Endothelial cell of umbilical vein (primary cell): ENCODE measurements around the gene HEATR1. TPM values are rescaled to one million over a fixed set of nuclear protein-coding genes. Genes with fewer than 3 reads are reported as not detected.

ENCODE experiments used
- BruUV-seq: library from RNA; stranded (reverse); fragments of 400-500 nt; replicated peaks from 2 replicates; lab custom pipeline; 2021; lab: Mats Ljungman, UMichigan
- CTCF ChIA-PET: fragments of 300-600, 350-600 bp; sonication (Branson Sonifier 250); formaldehyde crosslinking; loops from one replicate; lab custom pipeline; 2021; ENCODE audit warnings: antibody characterized with exemption, inconsistent platforms; lab: Charles Lee
- POLR2A ChIA-PET: fragments of 300-600, 350-600 bp; sonication (Branson Sonifier 250); formaldehyde crosslinking; loops from one replicate; lab custom pipeline; 2021; ENCODE audit warnings: antibody characterized with exemption, inconsistent platforms; lab: Charles Lee
- DNase-seq: peaks from one replicate; pipeline ENCODE4 v3.0.0-alpha.2; 2011; ENCODE audit warnings: low read depth, low spot score
- FAIRE-seq: peaks from 2 replicates; lab custom pipeline; 2011; peaks lifted over from hg19 to GRCh38; lab: Jason Lieb, UNC
- H2AFZ ChIP-seq: 2 replicates; pipeline ENCODE4 v1.6.0; 2012; ENCODE audit warnings: low read depth, low read length, control low read depth, inconsistent platforms
- H3K27ac ChIP-seq: 2 replicates; pipeline ENCODE4 v1.5.1; 2011; ENCODE audit warnings: low read depth, mild to moderate bottlenecking, control low read depth, low read length, moderate library complexity; ENCODE audit not compliant: insufficient read depth
- H3K27me3 ChIP-seq, 2 experiments: 2 replicates each; pipeline versions ENCODE4 v1.6.0 to v1.6.1; 2011; ENCODE audit warnings: low read length in 2 of 2, mixed read lengths in 1 of 2; ENCODE audit not compliant: control insufficient read depth in 2 of 2, insufficient read depth in 2 of 2
- H3K36me3 ChIP-seq, 2 experiments: 2 replicates in 1 of 2; 3 replicates in 1 of 2; pipeline ENCODE4 v1.5.1; 2011; ENCODE audit warnings: low read length in 2 of 2, mild to moderate bottlenecking in 1 of 2, moderate library complexity in 1 of 2; ENCODE audit not compliant: control insufficient read depth in 2 of 2, insufficient read depth in 2 of 2; ENCODE audit errors: extremely low read depth in 1 of 2
- H3K4me1 ChIP-seq: 3 replicates; pipeline ENCODE4 v1.5.1; 2011; ENCODE audit warnings: mild to moderate bottlenecking, low read length; ENCODE audit not compliant: control insufficient read depth, insufficient read depth; ENCODE audit errors: extremely low read depth
- H3K4me2 ChIP-seq: 2 replicates; pipeline ENCODE4 v1.6.1; 2011; ENCODE audit warnings: low read length, control low read depth, mixed read lengths; ENCODE audit not compliant: insufficient read depth
- H3K4me3 ChIP-seq, 3 experiments: fragments of 200-600 bp in 1 of 3; sonication (generic), shearing (Covaris generic) in 1 of 3; replicated peaks in 1 of 3; 2 replicates each; pipeline ENCODE4 v1.5.1; 2011 to 2016; ENCODE audit warnings: control low read depth in 3 of 3, low read length in 3 of 3, mild to moderate bottlenecking in 2 of 3, inconsistent platforms in 1 of 3, low read depth in 1 of 3, moderate library complexity in 1 of 3; ENCODE audit not compliant: insufficient read depth in 1 of 3
- H3K79me2 ChIP-seq: 2 replicates; pipeline ENCODE4 v1.6.0; 2012; ENCODE audit warnings: low read length, inconsistent platforms; ENCODE audit not compliant: control insufficient read depth, insufficient read depth
- H3K9ac ChIP-seq: replicated peaks from 2 replicates; pipeline ENCODE3; 2011; ENCODE audit warnings: low read length, control low read depth; ENCODE audit not compliant: insufficient read depth; ENCODE audit errors: extremely low read depth
- H3K9me1 ChIP-seq: replicated peaks from 3 replicates; pipeline ENCODE4 v1.6.0; 2011; ENCODE audit warnings: mild to moderate bottlenecking, low read length; ENCODE audit not compliant: control insufficient read depth, insufficient read depth; ENCODE audit errors: extremely low read depth
- H3K9me3 ChIP-seq: replicated peaks from 2 replicates; pipeline ENCODE4 v1.5.1; 2012; ENCODE audit warnings: low read length, inconsistent platforms; ENCODE audit not compliant: control insufficient read depth, insufficient read depth
- H4K20me1 ChIP-seq: replicated peaks from 2 replicates; pipeline ENCODE3; 2011; ENCODE audit warnings: mild to moderate bottlenecking, low read length; ENCODE audit not compliant: control insufficient read depth, insufficient read depth; ENCODE audit errors: extremely low read depth
- EZH2 ChIP-seq: IDR thresholded peaks from 2 replicates; pipeline ENCODE4 v1.6.1; 2012; ENCODE audit warnings: borderline replicate concordance, low read depth, mild to moderate bottlenecking, moderate library complexity, low read length, inconsistent platforms; ENCODE audit not compliant: severe bottlenecking
- FOS ChIP-seq: IDR thresholded peaks from 2 replicates; pipeline ENCODE4 v1.6.1; 2011; ENCODE audit warnings: mild to moderate bottlenecking, low read length, moderate library complexity, borderline replicate concordance; ENCODE audit not compliant: insufficient read depth
- GATA2 ChIP-seq: IDR thresholded peaks from 2 replicates; pipeline ENCODE4 v1.7.0; 2011; ENCODE audit warnings: low read depth, mild to moderate bottlenecking, moderate library complexity, mixed read lengths, low read length; ENCODE audit not compliant: insufficient read length, insufficient read depth
- JUN ChIP-seq: IDR thresholded peaks from 2 replicates; pipeline ENCODE4 v1.6.1; 2011; ENCODE audit warnings: borderline replicate concordance, low read depth; ENCODE audit not compliant: insufficient read length, insufficient read depth
- MYC ChIP-seq: IDR thresholded peaks from one replicate; pipeline ENCODE4 v1.6.1; 2011; ENCODE audit warnings: mild to moderate bottlenecking, low read depth, low read length
- POLR2A ChIP-seq: IDR thresholded peaks from 2 replicates; pipeline ENCODE4 v1.6.1; 2012; ENCODE audit warnings: low read depth, mild to moderate bottlenecking, control low read depth, low read length
- POLR2AphosphoS5 ChIP-seq: IDR thresholded peaks from 2 replicates; pipeline ENCODE4 v1.6.1; 2012; ENCODE audit warnings: low read depth, mild to moderate bottlenecking, control low read depth, low read length, moderate library complexity; ENCODE audit not compliant: insufficient read depth
- dilution Hi-C: fragments of 300-500 bp; cut with MboI; formaldehyde crosslinking; loops from one replicate; pipeline ENCODE4 v1.15.0; 2019; ENCODE audit warnings: low sequenced_read_pairs; ENCODE audit not compliant: extremely low pct_ligation_motif_present
- intact Hi-C: fragments of 100-400 bp; cut with micrococcal nuclease; formaldehyde crosslinking; loops from one replicate; pipeline ENCODE4 v1.10.0; 2022
- polyA plus RNA-seq, 4 experiments: library from polyadenylated mRNA; depleted of rRNA in 3 of 4; stranded (reverse) in 3 of 4; unstranded in 1 of 4; fragments of >200 nt; gene quantifications; 2 replicates each; pipeline versions ENCODE4 v1.2.1 to v1.2.3, GENCODE V29; 2011 to 2012; ENCODE audit warnings: missing spikeins in 1 of 4
- total RNA-seq: library from RNA; stranded (reverse); gene quantifications from 2 replicates; pipeline ENCODE4 v1.2.3, GENCODE V29; 2021
- TF ChIP-seq, protein P1 (sequence below), 2 donors: IDR thresholded peaks; 1 replicate in 1 of 2; 2 replicates in 1 of 2; pipeline ENCODE4 v1.5.1; 2011; ENCODE audit warnings: low read length in 2 of 2, mild to moderate bottlenecking in 2 of 2, moderate library complexity in 2 of 2, control low read depth in 1 of 2, inconsistent platforms in 1 of 2, low read depth in 1 of 2; ENCODE audit not compliant: insufficient read depth in 1 of 2; ENCODE audit errors: extremely low read depth in 1 of 2
- TF ChIP-seq, protein P2 (sequence below): IDR thresholded peaks from 2 replicates; pipeline ENCODE4 v1.6.1; 2011; ENCODE audit not compliant: insufficient read depth, insufficient read length

Gene HEATR1
- total and polyA plus RNA-seq, 2 donors (not counting 3 experiments of a cell fraction or from before 2014, with no cell fraction given): 8.4 to 62.0 TPM

- no peak for FAIRE-seq
- dilution Hi-C loops: no loop called here
Observed at GRCh38 chr1:236545621-236546169, 58.6 kb downstream of the HEATR1 start.

GRCh38 chr1:236543065-236543669 is 61.1 kb downstream of the HEATR1 start:
- ChIA-PET CTCF (no interaction called here), POLR2A (no interaction called here)
- Histone ChIP-seq H3K36me3 (peaks cover 18 to 59% of the 10 kb centered on the region in 2 experiments), H3K9me3 (no peaks in the 10 kb centered on the region), H3K27ac (no peak overlapping the region), H4K20me1 (no peaks in the 10 kb centered on the region), H3K9me1 (no peaks in the 10 kb centered on the region), H3K4me2 (no peak overlapping the region), H3K79me2 (no peaks in the 10 kb centered on the region), H3K27me3 (no peaks in the 10 kb centered on the region), H3K4me1 (no peaks in the 10 kb centered on the region), H3K4me3 (no peak overlapping the region), H2AFZ (no peak overlapping the region), H3K9ac (no peak overlapping the region)
- dilution Hi-C loops (no loop called here), intact Hi-C loops (no loop called here)
- FAIRE-seq (no peak), DNase-seq (no peak)
- BruUV-seq: no TSS peak
- no peak for TF ChIP-seq FOS
- TF ChIP-seq, protein P1, sequence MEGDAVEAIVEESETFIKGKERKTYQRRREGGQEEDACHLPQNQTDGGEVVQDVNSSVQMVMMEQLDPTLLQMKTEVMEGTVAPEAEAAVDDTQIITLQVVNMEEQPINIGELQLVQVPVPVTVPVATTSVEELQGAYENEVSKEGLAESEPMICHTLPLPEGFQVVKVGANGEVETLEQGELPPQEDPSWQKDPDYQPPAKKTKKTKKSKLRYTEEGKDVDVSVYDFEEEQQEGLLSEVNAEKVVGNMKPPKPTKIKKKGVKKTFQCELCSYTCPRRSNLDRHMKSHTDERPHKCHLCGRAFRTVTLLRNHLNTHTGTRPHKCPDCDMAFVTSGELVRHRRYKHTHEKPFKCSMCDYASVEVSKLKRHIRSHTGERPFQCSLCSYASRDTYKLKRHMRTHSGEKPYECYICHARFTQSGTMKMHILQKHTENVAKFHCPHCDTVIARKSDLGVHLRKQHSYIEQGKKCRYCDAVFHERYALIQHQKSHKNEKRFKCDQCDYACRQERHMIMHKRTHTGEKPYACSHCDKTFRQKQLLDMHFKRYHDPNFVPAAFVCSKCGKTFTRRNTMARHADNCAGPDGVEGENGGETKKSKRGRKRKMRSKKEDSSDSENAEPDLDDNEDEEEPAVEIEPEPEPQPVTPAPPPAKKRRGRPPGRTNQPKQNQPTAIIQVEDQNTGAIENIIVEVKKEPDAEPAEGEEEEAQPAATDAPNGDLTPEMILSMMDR (IDR thresholded peaks at IDR 0.05; ENCODE audit: extremely low read depth in 1 of 2, insufficient read depth in 1 of 2, low read depth in 1 of 2, low read length in 2 of 2): peak in 1 of 2 donors; percentile 7

More at GRCh38 chr1:236545621-236546169, 58.6 kb downstream of the HEATR1 start:
- Histone ChIP-seq H2AFZ (no peak overlapping the region), H3K36me3 (peaks cover 27 to 61% of the 10 kb centered on the region in 2 experiments), H3K4me3 (no peak overlapping the region), H3K27me3 (no peaks in the 10 kb centered on the region), H3K4me1 (no peaks in the 10 kb centered on the region), H3K9me1 (no peaks in the 10 kb centered on the region), H4K20me1 (no peaks in the 10 kb centered on the region), H3K9me3 (no peaks in the 10 kb centered on the region), H3K4me2 (no peak overlapping the region), H3K79me2 (no peaks in the 10 kb centered on the region), H3K9ac (no peak overlapping the region), H3K27ac (no peak overlapping the region)
- no peak for DNase-seq
- CTCF ChIA-PET: no interaction called here
- POLR2A ChIA-PET: no interaction called here
- intact Hi-C loops: loop anchor here (5.0 kb wide), 1 partner anchor 37 kb away; no protein-coding TSS in a partner anchor
- no TSS peak for BruUV-seq
- no peak for TF ChIP-seq POLR2AphosphoS5
- TF ChIP-seq, protein P2, sequence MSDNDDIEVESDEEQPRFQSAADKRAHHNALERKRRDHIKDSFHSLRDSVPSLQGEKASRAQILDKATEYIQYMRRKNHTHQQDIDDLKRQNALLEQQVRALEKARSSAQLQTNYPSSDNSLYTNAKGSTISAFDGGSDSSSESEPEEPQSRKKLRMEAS: no peak
- TF ChIP-seq MYC: no peak
- TF ChIP-seq POLR2A: no peak
- TF ChIP-seq GATA2: no peak
- TF ChIP-seq EZH2: no peak
- no peak for TF ChIP-seq JUN
- TF ChIP-seq FOS: no peak
